HFFc6 (cell line): Measurements from ENCODE around the gene SLC24A4. TPM values are rescaled to one million over a fixed set of nuclear protein-coding genes. Genes with fewer than 3 reads are reported as not detected.

Source experiments
- DNase-seq: peaks from one replicate; pipeline ENCODE4 v3.0.0-alpha.2; 2018
- H3K27ac Mint-ChIP-seq: 2 replicates; pipeline ENCODE4 v1.8.0; 2020; ENCODE audit warnings: mild to moderate bottlenecking, mixed read lengths
- H3K27me3 Mint-ChIP-seq: 2 replicates; pipeline ENCODE4 v1.8.0; 2021; ENCODE audit warnings: mild to moderate bottlenecking, moderate library complexity, mixed read lengths; ENCODE audit not compliant: insufficient read depth
- H3K36me3 Mint-ChIP-seq: 2 replicates; pipeline ENCODE4 v1.8.0; 2021; ENCODE audit warnings: low read depth, mixed read lengths
- H3K4me1 Mint-ChIP-seq: 2 replicates; pipeline ENCODE4 v1.8.0; 2020; ENCODE audit warnings: low read depth, mixed read lengths
- H3K4me3 Mint-ChIP-seq: 2 replicates; pipeline ENCODE4 v1.8.0; 2020; ENCODE audit warnings: mild to moderate bottlenecking, moderate library complexity, mixed read lengths
- H3K9me3 Mint-ChIP-seq: 2 replicates; pipeline ENCODE4 v1.8.0; 2020; ENCODE audit warnings: mild to moderate bottlenecking, mixed read lengths
- CTCF ChIP-seq: fragments of 200-600 bp; sonication (generic); IDR thresholded peaks from 2 replicates; pipeline ENCODE4 v1.5.0; 2021; ENCODE audit warnings: antibody characterized with exemption, mild to moderate bottlenecking
- total RNA-seq, 6 experiments: library from RNA; stranded (reverse); fragmentation: NEBNext Ultra II Directional; extraction: Animal tissue kit (Norgen Biotek cat#: 25700); gene quantifications; 2 replicates in 1 of 6; 3 replicates in 5 of 6; pipeline ENCODE4 v1.2.3, GENCODE V29; 2021

SLC24A4 gene
- total RNA-seq, 6 experiments from 2014 or later, result not detected

- no peak for TF ChIP-seq CTCF
- Mint-ChIP-seq H3K9me3 (no peaks in the 10 kb centered on the region), H3K4me1 (peaks cover 17% of the 10 kb centered on the region), H3K4me3 (no peak overlapping the region), H3K27ac (no peak overlapping the region), H3K27me3 (no peaks in the 10 kb centered on the region; the same call in 1 of the 2 replicates), H3K36me3 (peaks cover 18% of the 10 kb centered on the region)
- no peak for DNase-seq
Observed at GRCh38 chr14:92525322-92526095, 202.5 kb downstream of the SLC24A4 start.

- no peak for DNase-seq
- TF ChIP-seq CTCF, result no peak
- Mint-ChIP-seq H3K4me1 (peaks cover 35% of the 10 kb centered on the region), H3K9me3 (no peaks in the 10 kb centered on the region), H3K27me3 (no peaks in the 10 kb centered on the region; the same call in 1 of the 2 replicates), H3K4me3 (no peak overlapping the region), H3K36me3 (peaks cover 13% of the 10 kb centered on the region), H3K27ac (peak overlapping the region; percentile 25; the same call in 1 of the 2 replicates)
Observed at GRCh38 chr14:92527721-92528120, 204.8 kb downstream of the SLC24A4 start.

- Mint-ChIP-seq H3K4me3 (no peak overlapping the region), H3K9me3 (no peaks in the 10 kb centered on the region), H3K27ac (no peak overlapping the region), H3K36me3 (peaks cover 13% of the 10 kb centered on the region), H3K4me1 (peaks cover 35% of the 10 kb centered on the region), H3K27me3 (no peaks in the 10 kb centered on the region; the same call in 1 of the 2 replicates)
- no peak for TF ChIP-seq CTCF
- DNase-seq, result no peak
Observed at GRCh38 chr14:92528486-92529100, 205.6 kb downstream of the SLC24A4 start.

- peaks cover 13% of the 10 kb centered on the region for H3K36me3 Mint-ChIP-seq
- H3K4me1 Mint-ChIP-seq, result peaks cover 35% of the 10 kb centered on the region
- no peak overlapping the region for H3K27ac Mint-ChIP-seq
- no peak for DNase-seq
- H3K9me3 Mint-ChIP-seq, result no peaks in the 10 kb centered on the region
- TF ChIP-seq CTCF, result no peak
- no peak overlapping the region for H3K4me3 Mint-ChIP-seq
- no peaks in the 10 kb centered on the region; the same call in 1 of the 2 replicates for H3K27me3 Mint-ChIP-seq
Observed at GRCh38 chr14:92529903-92530302, 206.9 kb downstream of the SLC24A4 start.

GRCh38 chr14:92531106-92531873 is 208.3 kb downstream of the SLC24A4 start:
- no peak for TF ChIP-seq CTCF
- DNase-seq, result no peak
- no peak overlapping the region for H3K27ac Mint-ChIP-seq
- H3K27me3 Mint-ChIP-seq, result no peaks in the 10 kb centered on the region; the same call in 1 of the 2 replicates
- H3K9me3 Mint-ChIP-seq, result no peaks in the 10 kb centered on the region
- peaks cover 13% of the 10 kb centered on the region for H3K36me3 Mint-ChIP-seq
- no peak overlapping the region for H3K4me3 Mint-ChIP-seq
- peaks cover 48% of the 10 kb centered on the region for H3K4me1 Mint-ChIP-seq
